Stimulated activated CD4-positive, alpha-beta T cell treated with anti-CD3 and anti-CD28 coated beads, Interleukin-2, amount 100 ng/mL, for 48 hours (primary cell): ENCODE data around the gene NLRX1.
A peak's percentile ranks its signal among the peaks of the same experiment; 100 is the strongest.
"Not testable (repeated sequence)": the region's sequence is repeated elsewhere in the genome, so short reads cannot be mapped to it uniquely, and the experiment has no call there.

Experiments
- DNase-seq, 2 donors: peaks; one replicate each; pipeline ENCODE4 v3.0.0-alpha.2; 2020

Gene NLRX1

DNA sequence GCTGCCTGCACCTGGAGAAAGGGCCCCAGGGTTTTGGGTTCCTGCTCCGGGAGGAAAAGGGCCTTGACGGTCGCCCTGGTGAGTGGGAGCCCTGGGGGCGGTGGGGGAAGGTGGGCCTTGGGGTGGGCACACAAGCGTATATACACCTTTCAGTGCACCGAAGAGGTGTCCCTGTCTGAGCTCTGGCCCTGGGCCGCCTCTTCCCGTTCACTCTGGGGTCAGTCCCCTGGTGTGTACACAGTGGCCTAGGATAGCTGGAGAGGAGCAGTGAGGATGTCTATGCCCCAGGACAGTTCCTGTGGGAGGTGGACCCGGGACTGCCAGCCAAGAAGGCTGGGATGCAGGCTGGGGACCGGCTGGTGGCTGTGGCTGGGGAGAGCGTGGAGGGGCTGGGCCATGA is 19.5 kb downstream of the NLRX1 start:
- DNase-seq: no peak

DNA sequence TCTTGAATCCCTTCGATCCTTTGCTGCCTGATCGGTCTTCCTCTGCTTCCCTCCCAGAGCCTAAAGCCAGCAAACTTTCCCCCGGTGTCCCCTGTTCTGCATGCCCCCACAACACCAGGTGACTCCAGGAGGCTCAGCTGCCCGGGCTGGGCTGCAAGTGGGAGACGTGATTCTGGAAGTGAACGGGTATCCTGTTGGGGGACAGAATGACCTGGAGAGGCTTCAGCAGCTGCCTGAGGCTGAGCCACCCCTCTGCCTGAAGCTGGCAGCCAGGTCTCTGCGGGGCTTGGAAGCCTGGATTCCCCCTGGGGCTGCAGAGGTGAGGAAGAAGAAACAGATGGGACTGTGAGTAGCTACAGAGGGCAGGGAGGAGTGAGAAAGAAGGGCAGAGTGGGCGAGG is 20.4 kb downstream of the NLRX1 start:
- DNase-seq: no peak

DNA sequence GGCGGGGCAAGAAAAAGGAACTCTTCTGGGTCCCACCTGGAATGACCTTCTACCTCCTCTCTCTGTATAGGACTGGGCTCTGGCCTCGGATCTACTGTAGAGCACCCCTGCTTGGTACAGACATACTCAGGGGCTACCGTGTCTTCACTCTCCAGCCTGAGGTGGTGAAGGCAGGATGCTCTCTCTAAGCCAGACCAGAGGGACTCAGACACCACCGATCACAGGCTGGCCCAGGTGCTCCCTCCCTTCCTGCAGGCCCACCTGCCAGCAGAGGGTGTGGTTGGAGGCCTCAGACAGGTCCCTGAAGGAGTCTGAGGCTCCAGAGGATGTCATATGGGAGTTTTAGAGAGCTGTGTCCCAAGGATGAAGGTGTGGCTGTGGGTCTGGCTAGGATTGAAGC is 20.9 kb downstream of the NLRX1 start:
- DNase-seq: no peak

DNA sequence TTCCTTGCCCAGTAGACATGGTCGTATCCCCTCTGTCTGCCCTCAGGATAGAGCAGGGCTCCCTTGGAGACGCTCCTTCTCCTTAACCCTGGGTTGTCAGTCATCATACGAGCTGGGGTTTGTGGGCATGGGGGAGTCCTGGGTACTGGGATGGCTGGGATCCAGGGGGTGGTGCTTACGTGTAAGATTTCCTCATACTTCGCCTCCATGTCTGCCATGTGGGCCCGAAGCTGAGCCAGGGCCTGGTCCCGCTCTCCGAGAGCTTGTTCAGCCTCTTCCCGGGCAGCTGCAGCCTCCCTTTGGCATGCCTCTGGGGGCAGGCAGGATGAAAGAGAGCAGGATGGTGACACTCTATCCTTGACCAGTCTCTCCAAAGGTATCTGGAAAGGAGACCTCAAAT is 22.0 kb downstream of the NLRX1 start:
- DNase-seq: no peak

DNA sequence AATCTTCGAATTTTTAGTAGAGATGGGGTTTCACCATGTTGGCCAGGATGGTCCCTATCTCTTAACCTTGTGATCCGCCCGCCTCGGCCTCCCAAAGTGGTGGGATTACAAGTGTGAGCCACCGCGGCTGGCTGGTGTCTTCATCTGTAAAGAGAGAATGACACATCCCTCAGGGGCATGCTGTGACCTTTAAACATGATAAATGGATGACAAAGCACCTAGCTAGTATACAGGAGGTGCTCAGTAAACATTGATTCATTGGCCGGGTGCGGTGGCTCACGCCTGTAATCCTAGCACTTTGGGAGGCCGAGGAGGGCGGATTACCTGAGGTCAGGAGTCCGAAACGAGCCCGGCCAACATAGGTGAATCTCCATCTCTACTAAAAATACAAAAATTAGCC is 22.7 kb downstream of the NLRX1 start:
- DNase-seq: not testable (repeated sequence)

DNA sequence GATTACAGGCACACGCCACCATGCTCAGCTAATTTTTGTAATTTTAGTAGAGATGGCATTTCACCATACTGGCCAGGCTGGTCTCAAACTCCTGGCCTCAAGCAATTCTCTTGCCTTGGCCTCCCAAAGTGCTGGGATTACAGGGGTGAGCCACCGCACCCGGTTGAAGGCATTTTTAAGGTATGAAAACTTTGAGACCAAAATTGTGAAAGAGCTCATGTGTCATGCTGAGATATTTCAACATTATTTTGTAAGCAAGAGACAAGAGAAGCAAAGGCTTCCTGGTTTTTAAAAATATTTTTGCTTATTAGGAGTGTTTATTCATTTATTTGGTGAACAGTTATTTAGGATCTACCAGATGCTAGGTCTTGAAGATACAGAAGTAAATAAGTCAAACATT is 23.6 kb downstream of the NLRX1 start:
- DNase-seq: no peak

DNA sequence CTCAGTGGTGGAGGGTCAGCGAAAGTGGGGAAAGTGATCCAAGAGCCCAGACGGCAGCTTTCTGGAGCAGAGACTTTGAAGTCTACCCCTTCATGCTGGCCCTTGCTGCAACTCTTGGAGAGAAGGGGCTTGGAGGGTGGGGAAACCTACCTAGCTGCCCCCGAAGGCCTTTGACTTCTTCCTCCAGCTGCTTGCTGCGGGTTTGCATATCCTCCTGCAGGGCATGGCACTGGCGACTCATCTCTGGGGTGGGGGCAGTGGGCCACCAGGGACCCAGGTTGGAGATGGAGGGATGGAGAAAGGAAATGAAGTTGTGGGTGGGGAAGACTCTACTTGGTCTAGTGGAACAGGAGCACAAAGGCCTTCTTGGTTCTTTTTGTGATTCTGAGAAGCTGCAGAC is 24.5 kb downstream of the NLRX1 start:
- DNase-seq: no peak

DNA sequence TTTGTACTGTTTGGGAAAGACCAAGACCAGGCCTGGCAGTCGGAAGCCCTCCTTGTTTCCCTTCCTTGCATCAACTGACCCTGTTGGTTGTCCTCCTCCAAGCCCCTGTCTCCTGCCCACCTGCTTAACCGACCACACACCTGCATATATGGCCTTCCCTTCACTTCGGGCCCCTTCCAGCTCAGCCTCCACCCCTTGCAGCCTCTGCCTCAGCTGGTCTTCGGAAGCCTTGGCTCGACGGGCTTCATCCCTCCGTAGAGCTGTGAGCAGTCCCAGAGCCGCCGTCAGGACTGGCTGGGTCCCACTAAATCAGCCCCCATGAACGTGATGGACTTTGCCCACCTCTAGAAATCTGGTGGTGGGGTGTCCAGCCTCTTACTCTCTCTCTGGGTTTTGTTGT is 25.1 kb downstream of the NLRX1 start:
- no peak for DNase-seq

DNA sequence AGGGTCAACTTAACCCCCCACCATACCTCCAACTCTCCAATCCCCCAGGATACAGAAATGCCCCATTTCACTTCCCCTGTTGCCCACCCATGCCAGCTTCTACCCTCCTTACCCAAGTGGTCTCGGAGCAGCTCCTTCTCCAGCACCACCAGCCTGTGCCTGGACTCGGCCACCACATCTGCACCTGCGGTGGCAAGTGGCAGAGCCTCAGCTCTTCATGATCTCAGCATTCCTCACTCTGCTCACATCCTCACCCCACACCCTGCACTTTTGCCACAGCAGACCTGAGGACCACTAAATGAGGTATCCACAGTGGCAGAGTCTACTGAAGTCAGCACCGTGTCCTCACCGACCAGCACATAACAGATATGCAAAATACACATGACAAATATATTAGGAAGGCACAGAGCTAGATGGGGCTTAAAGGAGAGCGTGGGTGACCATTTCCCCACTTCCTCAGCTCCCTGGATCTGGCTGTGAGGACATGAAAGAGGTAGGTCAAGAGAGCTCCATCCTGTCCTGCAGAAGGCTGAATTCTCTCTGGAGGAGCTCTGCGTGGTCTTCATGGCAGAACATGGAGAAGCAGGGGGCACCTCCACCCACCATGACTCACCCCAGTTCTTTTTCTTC is 26.4 kb downstream of the NLRX1 start:
- DNase-seq: no peak

DNA sequence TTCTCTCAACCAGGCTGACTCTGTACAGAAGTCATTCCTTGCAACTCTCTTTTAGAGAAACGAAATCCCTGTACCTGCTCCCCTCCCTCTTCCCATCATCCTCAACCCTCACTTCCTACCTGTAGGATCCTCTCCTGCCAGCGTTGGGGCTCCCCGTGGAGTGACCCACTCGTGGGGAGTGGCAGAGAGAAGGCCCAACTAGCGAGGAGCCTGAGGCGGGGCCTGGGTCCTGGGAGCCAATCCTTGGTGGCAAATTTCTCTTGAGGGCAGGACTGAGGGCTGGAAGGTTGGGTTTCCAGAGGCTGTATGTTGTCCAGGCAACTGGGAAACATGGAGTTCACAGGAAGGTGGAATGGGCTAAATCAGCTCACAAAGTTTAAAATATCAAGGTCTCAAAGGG is 27.2 kb downstream of the NLRX1 start:
- no peak for DNase-seq

DNA sequence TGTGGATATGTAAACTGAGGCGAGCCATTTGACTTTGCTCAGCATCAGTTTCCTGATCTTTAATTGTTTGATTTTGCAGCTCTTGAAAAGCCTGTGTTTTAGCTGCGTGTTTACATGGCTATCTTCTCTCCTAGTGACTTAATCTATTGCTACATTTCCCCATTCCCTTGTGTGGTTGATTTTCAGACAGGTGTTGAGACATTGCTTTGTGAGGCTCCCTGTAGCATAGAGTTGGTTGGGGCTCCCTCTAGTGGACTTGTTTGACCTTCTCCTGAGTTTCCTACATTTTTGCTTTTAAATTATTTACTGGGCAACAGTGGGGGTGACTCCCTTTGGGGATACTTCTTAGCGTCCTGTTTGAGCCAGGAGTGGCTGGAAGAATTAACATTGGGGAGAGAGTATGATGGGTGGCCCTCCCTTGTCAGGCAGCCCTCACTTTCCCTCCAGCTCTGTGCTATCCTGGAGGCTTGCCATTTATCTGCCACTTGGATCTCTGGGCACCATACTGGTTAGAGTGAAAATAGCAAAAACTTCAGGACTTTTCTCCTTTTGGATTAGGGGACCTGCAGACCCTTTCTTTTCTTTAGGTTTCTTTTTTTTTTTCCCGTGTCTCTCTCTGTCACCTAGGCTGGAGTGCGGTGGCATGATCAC is 28.4 kb downstream of the NLRX1 start:
- DNase-seq: peak; percentile 65 to 72

DNA sequence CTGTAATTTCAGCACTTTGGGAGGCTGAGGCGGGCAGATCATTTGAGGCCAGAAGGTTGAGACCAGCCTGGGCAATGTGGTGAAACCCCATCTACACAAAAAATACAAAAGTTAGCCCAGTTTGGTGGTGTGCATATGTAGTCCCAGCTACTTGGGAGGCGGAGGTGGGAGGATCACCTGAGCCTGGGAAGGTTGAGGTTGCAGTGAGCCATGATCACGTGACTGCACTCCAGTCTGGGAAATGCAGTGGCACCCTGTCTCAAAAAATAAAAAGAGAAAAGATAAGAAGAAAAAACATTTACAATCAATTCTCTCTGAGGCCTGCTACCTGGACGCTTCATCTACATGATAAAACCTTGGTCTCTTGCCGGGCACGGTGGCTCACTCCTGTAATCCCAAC is 30.4 kb downstream of the NLRX1 start:
- DNase-seq: no peak

DNA sequence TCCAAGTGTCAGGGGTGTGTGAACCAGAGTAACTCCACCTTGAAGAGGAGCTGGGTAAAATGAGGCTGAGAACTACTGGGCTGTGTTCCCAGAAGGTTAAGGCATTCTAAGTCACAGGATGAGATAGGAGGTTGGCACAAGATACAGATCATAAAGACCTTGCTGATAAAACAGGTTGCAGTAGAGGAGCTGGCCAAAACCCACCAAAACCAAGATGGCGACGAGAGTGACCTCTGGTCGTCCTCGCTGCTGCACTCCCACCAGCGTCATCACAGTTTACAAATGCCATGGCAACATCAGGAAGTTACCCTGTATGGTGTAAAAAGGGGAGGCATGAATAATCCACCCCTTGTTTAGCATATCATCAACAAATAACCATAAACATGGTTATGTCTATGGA is 32.7 kb downstream of the NLRX1 start:
- not testable (repeated sequence) for DNase-seq

DNA sequence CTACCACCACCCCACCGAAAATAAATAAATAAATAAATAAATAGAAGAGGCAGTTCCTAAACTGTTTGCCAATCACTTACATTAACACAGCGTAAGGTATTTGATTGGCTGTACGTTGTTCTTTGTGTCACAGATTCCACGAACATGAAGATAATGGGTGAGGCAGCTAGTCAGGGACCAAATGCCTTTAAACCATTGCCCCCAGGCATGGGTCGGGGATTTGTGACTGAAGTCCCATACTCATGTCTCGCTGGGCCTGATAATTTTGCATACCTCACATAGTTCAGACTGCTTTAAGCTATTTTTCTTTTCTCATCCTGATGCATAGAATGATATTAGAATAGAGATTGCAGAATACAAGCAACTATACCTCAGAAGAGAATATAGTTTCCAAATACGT is 34.0 kb downstream of the NLRX1 start:
- DNase-seq: no peak

DNA sequence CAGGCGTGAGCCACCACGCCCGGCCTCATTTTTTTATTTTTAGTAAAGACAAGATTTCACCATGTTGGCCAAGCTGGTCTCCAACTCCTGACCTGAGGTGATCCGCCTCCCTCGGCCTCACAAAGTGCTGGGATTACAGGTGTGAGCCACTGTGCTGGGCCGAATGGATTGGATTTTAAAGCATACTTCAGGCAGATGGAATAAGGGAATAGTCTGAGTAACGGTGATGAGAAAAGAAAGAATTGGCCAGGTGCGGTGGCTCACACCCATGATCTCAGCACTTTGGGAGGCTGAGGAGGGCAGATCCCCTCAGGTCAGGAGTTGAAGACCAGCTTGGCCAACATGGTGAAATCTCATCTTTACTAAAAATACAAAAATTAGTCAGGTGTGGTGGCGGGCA is 35.5 kb downstream of the NLRX1 start:
- DNase-seq: no peak

DNA sequence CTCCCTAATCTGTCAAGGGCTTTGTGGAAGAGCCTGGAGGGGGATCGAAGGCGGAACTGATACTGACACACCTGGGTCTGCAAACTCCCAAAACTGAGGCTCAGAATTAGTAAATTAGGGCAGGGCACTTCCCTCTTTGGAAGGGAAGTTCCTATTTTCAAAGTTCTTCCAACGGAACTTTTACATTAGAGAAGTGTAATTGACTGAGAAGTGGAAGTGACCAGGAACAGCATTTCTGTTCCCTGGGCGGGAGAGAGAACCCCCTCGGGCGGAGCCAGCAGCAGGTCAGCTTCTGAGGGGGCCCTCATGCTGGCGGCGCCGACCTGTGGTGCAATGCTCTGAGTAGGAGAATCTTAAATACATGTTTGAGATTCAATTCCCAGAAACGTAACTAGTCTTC is 36.6 kb downstream of the NLRX1 start:
- DNase-seq: no peak

DNA sequence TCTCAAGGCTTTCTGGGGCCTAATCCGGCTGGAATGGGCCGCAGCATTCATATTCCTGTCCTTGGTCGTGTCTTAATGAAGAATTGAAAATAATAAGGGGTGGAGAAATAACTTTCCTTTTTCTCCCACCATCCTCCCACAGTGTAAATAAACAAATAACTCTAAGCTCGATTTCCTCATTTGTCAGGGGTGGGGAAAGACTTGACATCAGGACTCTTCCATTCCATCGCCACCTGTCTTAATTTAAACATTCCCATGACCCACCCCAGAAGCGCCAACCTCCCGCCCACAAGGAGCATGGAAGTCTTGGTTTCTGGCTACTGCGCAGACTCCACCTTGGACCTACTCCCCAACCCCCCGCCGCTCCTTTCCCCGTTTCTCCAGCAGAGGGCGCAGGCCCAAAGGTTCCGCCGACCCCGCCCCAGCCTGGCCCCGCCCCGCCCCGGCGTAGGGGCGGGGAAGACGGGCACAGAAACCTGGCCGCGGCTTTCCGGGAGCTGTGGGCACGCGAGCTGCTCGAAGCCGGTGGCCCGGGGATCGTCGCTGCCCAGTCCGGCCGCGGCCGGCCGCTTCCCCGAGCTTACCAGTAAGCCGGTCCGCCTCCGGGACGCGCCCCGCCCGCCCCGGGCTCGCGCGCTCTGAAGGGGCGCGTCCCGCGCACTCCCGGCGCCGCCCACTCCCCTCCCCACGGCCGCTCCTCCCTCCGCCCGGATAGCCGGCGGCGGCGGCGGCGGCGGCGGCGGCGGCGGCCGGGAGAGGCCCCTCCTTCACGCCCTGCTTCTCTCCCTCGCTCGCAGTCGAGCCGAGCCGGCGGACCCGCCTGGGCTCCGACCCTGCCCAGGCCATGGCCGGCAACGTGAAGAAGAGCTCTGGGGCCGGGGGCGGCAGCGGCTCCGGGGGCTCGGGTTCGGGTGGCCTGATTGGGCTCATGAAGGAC is 37.3 kb downstream of the NLRX1 start, which contains the start of gene CBL:
Gene CBL, plus strand, starts transcription at position 766 of the 937 bp plus-strand sequence. Its CDS starts 79 bp downstream, at position 845.
- peak; percentile 99 to 100 for DNase-seq

DNA sequence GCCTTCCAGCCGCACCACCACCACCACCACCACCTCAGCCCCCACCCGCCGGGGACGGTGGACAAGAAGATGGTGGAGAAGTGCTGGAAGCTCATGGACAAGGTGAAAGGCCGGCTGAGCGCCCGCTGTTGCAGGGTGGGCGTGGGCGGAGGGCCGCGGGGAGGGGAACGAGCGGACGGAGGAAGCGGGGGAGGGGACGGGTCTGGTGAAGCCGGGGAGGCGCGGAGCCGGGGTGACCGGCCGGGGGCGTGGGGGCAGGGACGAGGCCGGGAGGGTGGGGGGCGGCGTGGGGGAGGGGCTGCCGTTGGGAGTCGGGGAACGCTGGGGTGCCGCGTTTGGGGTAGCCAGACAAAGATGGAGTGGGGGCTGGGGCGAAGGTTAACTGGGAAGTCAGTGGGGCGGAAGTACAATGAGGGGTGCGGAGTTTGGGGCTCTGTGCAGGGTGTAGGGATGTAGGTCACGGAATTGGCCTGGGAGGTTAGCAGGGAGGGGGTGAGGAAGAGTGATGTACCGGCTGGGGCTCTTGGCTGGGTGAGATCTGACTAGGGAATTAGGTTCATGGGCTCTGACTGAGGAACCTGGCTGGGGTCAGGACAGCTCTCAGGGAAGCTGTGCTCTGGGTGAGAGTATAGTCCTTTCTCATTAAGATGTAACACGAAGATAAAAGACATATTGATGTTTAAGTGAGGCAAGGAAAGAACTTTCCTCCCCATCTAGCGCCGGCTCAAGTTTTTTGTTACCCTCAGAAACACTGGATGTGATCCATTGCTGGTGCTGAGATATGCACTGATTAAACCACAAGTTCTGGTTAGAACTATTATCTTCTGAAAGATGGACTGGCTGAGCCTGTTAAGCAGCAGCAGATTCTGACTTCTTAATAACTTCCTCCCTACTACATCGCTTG is 38.2 kb downstream of the NLRX1 start:
- peak; percentile 46 to 51 for DNase-seq

DNA sequence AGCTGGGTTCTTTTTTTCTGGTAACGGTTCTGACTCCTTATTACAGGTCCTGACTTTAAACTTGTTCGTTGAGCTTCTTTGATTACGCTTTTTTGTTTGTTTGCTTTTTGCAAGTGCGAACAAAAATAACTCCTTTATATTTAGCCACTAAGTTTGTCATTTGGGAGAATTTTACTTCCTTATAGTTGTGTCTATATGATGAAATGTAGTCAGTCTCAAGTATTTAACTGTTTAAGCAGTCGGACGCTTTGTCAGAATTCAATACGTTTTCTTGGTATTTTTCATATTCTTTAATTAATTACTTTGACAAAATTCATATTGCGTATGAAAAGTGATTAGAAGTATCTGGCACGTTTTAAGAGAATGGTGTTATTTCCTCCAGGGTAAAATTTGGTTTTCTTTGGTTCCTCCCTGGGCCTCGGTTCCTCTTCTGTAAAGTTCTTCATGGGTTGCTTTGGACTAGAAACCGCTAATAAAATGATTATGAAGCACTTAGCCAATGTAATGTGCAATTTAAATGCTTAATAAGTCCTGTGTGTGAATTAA is 39.0 kb downstream of the NLRX1 start:
- DNase-seq: no peak

DNA sequence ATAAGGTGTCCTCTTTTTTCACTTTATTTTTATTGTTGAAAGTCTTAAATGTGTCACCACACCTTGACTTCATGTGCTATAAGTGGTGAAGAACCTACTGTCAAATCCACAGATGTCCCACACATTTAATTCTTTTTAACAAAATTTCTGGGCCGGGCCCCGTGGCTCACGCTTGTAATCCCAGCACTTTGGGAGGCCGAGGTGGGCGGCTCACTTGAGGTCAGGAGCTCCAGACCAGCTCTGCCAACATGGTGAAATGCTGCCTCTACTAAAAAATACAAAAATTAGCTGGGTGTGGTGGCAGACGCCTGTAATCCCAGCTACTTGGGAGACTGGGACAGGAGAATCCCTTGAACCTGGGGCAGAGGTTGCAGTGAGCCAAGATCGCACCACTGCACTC is 40.7 kb downstream of the NLRX1 start:
- DNase-seq: no peak

DNA sequence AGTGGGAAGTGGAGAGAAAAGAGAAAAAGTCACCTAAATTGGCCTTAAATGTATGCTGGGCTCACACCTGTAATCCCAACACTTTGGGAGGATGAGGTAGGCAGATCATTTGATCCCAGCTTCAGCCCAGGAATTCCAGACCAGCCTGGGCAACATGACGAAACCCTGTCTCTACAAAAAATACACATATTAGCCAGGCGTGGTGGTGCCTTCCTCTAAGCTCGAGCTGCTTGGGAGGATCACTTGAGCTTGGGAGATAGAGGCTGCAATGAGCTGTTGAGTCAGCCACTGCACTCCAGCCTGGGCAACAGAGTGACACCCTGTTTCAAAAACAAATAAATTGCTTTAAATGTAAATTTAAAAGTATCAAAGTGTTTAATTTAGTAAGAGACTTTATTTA is 41.5 kb downstream of the NLRX1 start:
- DNase-seq: no peak

DNA sequence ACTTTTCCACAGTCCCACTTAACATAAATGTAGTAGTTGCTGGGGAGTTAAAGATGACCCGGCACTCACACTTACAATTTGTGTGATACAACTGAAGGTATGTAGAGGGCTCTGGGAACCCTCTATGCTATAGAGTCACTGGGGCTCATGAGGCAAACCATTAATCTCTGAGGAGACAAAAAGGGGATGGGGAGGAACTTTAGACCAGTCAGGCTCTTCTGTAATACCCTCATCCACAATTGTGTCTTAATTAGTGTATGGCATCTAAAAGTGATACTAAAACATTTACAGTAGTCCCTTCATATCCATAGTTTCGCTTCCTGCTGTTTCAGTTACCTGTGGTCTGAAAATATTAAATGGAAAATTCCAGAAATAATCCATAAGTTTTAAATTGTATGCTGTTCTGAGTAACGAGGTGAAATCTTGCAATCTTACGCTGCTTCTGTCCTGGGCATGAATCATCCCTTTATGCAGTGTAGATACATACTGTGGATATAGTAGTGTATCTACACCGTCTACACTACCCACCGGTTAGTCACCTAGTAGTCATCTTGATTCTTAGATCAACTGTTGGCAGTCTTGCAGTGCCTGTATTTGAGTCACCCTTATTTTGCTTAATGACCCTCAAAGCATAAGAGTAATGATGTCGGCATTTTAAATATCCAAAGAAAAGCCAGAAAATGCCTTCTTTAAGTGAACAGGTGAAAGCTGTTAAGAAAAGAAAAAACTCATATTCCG is 49.8 kb downstream of the NLRX1 start:
- DNase-seq: no peak
